ENCODE data around the gene SLC41A3. TPM values are rescaled to one million over a fixed set of nuclear protein-coding genes. Genes with fewer than 3 reads are reported as not detected.

The SLC41A3 gene
- total and polyA plus RNA-seq, 10 of the 15 experiments (the other 5 are each of a cell fraction or from before 2014, with no cell fraction given): 8.3 to 29.5 (median 16.7) TPM

- FAIRE-seq (no peak), DNase-seq (ENCODE audit: low read depth, low spot score) (no peak), ATAC-seq (no peak)
- H3K9me3 ChIP-seq (replicated peaks; ENCODE audit: control insufficient read depth, insufficient read depth, low read length): no peaks in the 10 kb centered on the region
- H4K20me1 ChIP-seq (ENCODE audit: control insufficient read depth, insufficient read depth): no peaks in the 10 kb centered on the region
- no peak overlapping the region for H3K27ac ChIP-seq (ENCODE audit: control insufficient read depth, insufficient read depth)
- H2AFZ ChIP-seq (ENCODE audit: control insufficient read depth, low read depth, low read length): no peak overlapping the region
- TF ChIP-seq TCF3 (IDR thresholded peaks at IDR 0.05; ENCODE audit: borderline replicate concordance, insufficient read depth, low read depth, low read length) (no peak), ETV6 (conservative IDR thresholded peaks at IDR 0.05 in 1 of 2, IDR thresholded peaks at IDR 0.05 in 1 of 2; ENCODE audit: borderline replicate concordance in 1 of 2, low read depth in 1 of 2) (no peak), HDGF (IDR thresholded peaks at IDR 0.05) (no peak), NFXL1 (IDR thresholded peaks at IDR 0.05; ENCODE audit: borderline replicate concordance) (no peak), ZNF207 (IDR thresholded peaks at IDR 0.05; ENCODE audit: borderline replicate concordance) (no peak), CUX1 (IDR thresholded peaks at IDR 0.05; ENCODE audit: insufficient replicate concordance, low read depth, low read length) (no peak), BRCA1 (IDR thresholded peaks at IDR 0.05; ENCODE audit: low read depth, low read length) (no peak), IKZF1 (conservative IDR thresholded peaks at IDR 0.05) (no peak), POLR2AphosphoS5 (IDR thresholded peaks at IDR 0.05; ENCODE audit: low read length) (no peak), CBX5 (IDR thresholded peaks at IDR 0.05; ENCODE audit: low read depth) (no peak), CTCF (IDR thresholded peaks at IDR 0.05 in 2 of 3, conservative IDR thresholded peaks at IDR 0.05 in 1 of 3; ENCODE audit: control insufficient read depth in 2 of 3, extremely low read depth in 1 of 3, insufficient read depth in 1 of 3, low read depth in 3 of 3, low read length in 3 of 3) (no peak), ZNF384 (IDR thresholded peaks at IDR 0.05; ENCODE audit: borderline replicate concordance, low read depth, low read length) (no peak)
- TF ChIP-seq, protein P1, sequence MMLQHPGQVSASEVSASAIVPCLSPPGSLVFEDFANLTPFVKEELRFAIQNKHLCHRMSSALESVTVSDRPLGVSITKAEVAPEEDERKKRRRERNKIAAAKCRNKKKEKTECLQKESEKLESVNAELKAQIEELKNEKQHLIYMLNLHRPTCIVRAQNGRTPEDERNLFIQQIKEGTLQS (IDR thresholded peaks at IDR 0.05; ENCODE audit: borderline replicate concordance, extremely low read depth, low read depth, low read length): no peak
- no peak overlapping the region for H3K4me3 ChIP-seq
- H3K27me3 ChIP-seq (replicated peaks in 1 of 2; ENCODE audit: control insufficient read depth in 2 of 2, insufficient read depth in 2 of 2, low read length in 1 of 2): no peaks in the 10 kb centered on the region
- no peak overlapping the region for H3K4me2 ChIP-seq (ENCODE audit: control insufficient read depth, insufficient read depth)
- in situ Hi-C loops (cut with MboI) (no loop called here), intact Hi-C loops (cut with micrococcal nuclease; ENCODE audit: unreplicated experiment) (no loop called here)
- H3K4me1 ChIP-seq (ENCODE audit: control insufficient read depth, insufficient read depth, low read length): peaks cover 9% of the 10 kb centered on the region
- 94% methylated on average over 6 of the region's 6 CpGs for WGBS (ENCODE audit: insufficient coverage, insufficient replicate concordance, low lambda C conversion rate, missing lambda C conversion rate)
- no TSS peak for BruUV-seq (replicated peaks)
- POLR2A ChIA-PET: no interaction called here
- no peaks in the 10 kb centered on the region for H3K36me3 ChIP-seq (ENCODE audit: control insufficient read depth in 2 of 2, insufficient read depth in 2 of 2, low read length in 1 of 2)
- SMC1A ChIA-PET (ENCODE audit: uncharacterized antibody, unreplicated experiment): no interaction called here
- H3K9ac ChIP-seq (ENCODE audit: control insufficient read depth, insufficient read depth, low read length): no peak overlapping the region
- RAD21 ChIA-PET (ENCODE audit: unreplicated experiment): no interaction called here
- CTCF ChIA-PET: no interaction called here
- no peaks in the 10 kb centered on the region for H3K79me2 ChIP-seq (ENCODE audit: control insufficient read depth, insufficient read depth, low read length)
Measured at GRCh38 chr3:126053949-126054569, 29.9 kb downstream of the SLC41A3 start.
